ENCODE measurements around the gene CREB3L2.
A peak's percentile ranks its signal among the peaks of the same experiment; 100 is the strongest.

The CREB3L2 gene

GRCh38 chr7:138009350-138009653, 7.4 kb upstream of the CREB3L2 start:
- DNase-seq = no peak

- DNase-seq = no peak
Observed at GRCh38 chr7:138008588-138009349, 6.9 kb upstream of the CREB3L2 start.

- no peak for DNase-seq
Observed at GRCh38 chr7:138008019-138008587, 6.2 kb upstream of the CREB3L2 start.

DNA sequence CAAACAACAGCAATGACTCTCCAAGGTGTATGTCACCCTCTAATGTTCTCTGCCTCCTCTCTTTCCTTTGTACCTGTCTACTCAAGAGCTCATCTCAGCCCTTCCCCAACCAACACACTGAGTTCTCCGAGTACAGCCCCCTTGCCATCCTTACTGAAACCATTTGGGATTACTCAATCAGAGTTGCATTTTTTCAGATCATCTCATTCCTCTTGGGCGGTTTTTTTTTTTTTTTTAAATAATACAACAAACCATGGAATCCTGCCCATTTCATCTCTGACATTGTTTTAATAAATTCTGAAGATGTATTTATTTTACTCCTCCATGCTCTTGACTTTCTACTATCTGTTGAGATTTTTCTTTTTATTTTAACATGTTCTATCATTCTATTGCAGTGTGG, 4.2 kb upstream of the CREB3L2 start:
- DNase-seq = no peak

GRCh38 chr7:138004936-138005335, 3.0 kb upstream of the CREB3L2 start:
- DNase-seq = no peak

DNA sequence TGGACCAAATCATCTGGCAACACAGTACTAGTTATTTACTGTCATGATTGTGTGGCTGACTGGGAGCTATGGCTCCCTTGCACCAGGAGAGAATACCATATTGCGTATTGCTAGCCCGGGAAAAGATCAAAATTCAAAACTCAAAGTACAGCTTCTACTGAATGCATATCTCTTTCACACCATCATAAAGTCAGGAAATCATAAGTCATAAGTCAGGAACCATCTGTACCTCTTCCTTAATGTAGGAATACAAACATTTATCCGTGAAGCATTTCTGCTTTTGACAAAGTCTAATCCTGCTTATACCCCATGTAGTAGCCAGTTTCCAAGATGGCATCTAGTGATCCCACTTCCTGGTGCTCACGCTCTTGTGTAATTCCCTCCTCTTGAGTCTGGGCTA, 2.2 kb upstream of the CREB3L2 start:
- no peak for DNase-seq

- DNase-seq = no peak
Observed at GRCh38 chr7:138002828-138003189, 923 bp upstream of the CREB3L2 start.

DNA sequence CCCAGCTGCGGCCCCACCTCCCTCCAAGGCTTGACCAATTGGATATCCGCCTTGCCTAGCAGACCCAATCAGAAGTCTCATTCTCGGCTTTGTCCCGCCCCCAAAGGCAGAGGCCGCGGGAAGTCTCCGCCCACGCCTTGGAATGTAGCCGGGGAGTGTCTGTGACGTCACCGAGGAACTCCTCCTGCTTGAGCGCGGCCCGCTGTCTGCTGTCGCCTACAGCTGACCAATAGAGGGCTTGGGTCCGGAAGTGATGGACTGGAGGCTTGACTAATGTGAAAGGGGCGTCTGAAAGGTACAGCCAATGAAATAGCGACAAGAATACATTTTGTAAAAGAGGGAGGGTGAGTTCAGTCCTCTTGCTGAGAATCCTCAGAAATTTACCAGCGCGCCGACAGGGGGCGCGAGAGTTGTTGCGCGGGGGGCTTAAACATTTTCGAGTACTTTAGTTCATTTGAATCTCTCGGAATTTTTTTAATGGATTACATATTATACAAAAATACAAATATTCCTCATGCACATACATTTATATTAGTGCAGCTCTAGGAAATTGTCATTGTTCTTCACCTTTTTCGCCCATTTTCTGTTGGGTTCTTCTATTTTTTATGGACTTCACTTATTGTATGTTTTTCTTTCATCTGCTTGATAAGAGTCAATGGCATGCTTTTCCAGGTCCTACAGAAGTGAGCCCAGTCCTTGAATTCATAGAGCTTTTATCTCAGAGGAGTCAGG, 376 bp upstream of the CREB3L2 start:
- DNase-seq = peak; percentile 94

DNA sequence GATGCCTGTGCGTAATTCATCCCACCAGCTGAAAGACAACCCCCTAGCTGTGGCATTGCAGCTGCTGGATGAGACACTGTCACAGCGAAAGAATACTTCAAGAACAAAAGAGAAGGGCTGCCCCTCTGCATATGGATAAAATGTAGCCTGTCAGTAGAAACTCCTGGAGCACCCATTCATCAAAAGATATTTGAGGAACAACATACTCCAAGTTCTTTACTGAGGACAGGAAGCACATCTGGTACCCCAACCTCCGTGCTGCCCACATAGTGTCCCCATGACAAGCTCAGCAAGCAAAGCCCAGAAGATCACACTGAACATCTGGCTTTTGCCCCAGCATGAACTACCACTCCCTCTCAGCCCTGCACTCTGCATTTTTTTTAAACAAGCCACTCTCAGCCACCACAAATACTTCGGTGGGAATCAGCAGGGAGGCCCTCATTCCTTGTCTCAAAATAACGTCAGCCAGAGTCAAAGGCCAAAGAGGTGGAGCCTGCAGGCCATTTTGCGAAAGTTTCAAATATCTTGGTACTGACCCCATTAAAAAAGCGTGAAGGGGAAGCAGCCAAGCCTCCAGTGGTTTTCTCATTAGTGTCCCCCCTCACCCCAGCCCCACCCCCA, 1.7 kb downstream of the CREB3L2 start:
- DNase-seq = no peak

- no peak for DNase-seq
Observed at GRCh38 chr7:137999496-138000080, 2.3 kb downstream of the CREB3L2 start.

DNA sequence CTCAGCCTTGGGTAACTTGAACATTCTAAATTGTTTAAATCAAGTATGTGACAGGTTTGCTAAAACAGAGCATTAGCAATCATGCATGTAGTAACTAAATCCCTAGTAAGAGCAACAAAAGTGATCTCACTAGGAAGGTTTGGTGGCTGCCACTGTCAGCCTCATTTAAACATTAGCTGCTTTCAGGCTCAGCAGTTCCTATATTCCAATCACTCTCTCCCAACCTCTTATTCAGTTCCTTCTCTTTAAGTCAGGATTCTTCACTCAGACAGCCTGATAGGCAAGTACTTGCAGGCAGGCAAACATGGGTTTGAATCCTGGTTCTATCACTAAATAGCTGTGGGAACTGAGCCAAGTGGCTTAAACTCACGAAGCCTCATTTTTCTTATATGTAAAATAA, 3.6 kb downstream of the CREB3L2 start:
- no peak for DNase-seq

DNA sequence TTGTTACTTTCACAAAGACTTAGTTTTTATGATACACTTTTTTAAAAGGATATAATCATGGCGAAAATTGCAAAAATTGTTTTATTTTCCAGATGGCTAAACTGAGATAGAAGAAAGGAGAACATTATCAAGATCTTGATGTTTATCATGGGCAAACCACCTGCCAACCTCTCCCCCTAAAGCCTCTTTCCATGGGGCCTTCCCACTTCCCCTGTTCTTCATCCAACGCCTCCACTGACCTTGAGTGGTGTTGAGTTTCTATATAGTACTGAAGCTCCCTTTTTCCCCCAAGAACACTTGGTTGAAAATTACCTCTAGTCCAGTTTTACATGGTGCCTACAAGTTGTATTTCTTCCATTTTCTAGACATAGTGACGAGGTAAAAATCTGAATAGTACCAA, 5.0 kb downstream of the CREB3L2 start:
- no peak for DNase-seq

DNA sequence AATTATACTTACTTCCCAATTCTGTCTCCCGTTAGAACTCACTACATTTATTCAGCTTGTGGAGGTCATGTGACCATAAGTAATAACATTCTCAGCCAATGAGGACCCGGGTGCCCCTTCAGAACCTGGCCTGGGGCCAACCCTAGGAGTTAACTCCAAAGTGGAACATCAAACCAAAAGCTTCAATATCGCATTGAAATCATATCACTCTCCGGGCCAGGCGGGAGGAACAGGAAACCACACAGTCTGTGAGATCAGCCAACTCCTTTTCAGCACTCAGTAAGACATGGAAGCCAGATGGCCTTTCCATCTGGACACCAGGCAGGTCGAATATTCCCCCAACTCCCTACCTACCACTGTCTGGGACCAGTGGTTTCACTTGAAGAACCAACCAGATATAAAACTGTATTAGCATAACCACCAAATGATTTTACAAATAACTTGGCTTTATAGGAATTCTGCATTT, 5.5 kb downstream of the CREB3L2 start:
- DNase-seq = no peak

GRCh38 chr7:137994216-137994615, 7.7 kb downstream of the CREB3L2 start:
- no peak for DNase-seq

GRCh38 chr7:137993395-137993743, 8.5 kb downstream of the CREB3L2 start:
- DNase-seq = no peak

- DNase-seq = no peak
Observed at GRCh38 chr7:137992550-137993394, 9.1 kb downstream of the CREB3L2 start.

DNA sequence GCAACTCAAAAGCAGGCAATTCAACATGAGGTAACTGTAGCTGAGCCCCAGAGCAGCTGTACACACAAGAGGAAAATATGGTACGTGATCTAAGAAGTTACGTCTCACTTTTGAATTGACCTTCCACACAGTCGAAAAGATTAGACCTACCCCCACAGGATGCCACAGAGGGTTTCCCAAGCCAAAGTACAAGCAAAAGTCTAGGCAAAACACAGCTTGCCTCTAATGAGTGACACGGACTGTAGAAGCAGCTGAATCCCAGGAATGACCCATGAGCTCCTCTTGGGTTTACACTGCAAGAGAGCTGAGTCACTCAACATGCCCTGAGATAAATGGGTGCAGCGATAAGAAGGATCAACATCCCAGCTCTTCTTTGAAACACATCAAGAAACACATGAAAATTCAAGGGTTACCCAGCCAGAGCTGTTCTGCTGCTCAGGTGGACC, 9.8 kb downstream of the CREB3L2 start:
- no peak for DNase-seq

DNA sequence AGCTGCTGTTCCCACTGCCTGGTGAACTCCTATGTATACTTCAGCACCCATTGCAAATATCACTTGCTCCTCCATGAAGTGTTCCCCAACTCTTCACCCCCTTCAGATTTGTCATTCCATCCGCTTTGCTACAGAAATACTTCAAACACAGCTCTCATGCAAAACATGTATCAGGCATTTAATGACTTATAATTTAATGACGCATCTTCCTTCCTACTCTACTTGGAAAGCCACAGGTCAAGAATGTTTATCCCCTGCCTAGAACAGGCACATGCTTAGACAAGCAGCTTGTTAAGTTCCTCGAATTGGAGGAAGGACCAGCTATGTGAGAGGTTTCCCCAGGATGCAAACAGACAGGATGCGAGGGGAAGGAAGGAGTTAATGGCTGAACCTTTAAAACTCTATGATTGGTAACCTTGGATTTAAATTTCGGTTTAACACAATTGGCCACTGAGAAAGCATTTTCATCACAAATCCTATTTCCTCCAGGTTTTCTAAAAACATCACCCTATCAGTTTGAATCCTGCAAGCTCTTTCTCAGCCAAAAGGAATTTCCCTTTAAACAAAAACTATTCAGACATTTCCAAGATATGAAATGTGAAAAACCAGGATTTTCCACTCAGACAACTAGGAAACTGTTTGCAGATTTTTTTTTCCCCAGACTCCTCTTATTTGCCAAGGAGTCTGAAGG, 11.5 kb downstream of the CREB3L2 start:
- DNase-seq = no peak

- DNase-seq = no peak
Observed at GRCh38 chr7:137989590-137989989, 12.3 kb downstream of the CREB3L2 start.

GRCh38 chr7:137989094-137989493, 12.8 kb downstream of the CREB3L2 start:
- no peak for DNase-seq

GRCh38 chr7:137987968-137988367, 13.9 kb downstream of the CREB3L2 start:
- no peak for DNase-seq

GRCh38 chr7:137987563-137987962, 14.3 kb downstream of the CREB3L2 start:
- DNase-seq = no peak
